AG09319 (cell line): ENCODE measurements around the gene NCSTN.

Experiments used
- DNase-seq: peaks from one replicate; pipeline ENCODE4 v3.0.0-alpha.2; 2010; ENCODE audit warnings: low read depth; ENCODE audit errors: extremely low read depth
- TF ChIP-seq, protein P1 (sequence below): IDR thresholded peaks from 2 replicates; pipeline ENCODE4 v1.5.1; 2011; ENCODE audit warnings: low read depth, mild to moderate bottlenecking, inconsistent platforms, low read length, moderate library complexity

Gene NCSTN

DNA sequence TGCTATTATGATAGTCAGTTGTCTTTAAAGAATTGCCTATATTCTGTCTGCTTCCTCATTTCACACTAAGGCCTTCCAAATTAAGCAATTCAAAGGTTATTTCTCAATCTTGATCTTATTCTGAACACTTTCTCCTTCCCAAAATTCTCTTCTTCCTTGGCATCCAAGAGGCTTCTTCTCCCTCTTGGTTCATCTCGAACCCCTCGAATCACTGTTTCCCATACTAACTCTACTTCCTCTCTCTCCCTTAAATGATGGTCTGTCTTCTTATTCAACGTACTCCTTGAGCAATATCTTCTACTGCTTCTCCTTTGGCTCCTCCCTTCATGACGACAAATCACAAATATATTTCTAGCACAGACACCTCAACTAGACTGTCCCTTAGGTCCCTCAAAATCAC is 4.6 kb upstream of the NCSTN start:
- TF ChIP-seq, protein P1, sequence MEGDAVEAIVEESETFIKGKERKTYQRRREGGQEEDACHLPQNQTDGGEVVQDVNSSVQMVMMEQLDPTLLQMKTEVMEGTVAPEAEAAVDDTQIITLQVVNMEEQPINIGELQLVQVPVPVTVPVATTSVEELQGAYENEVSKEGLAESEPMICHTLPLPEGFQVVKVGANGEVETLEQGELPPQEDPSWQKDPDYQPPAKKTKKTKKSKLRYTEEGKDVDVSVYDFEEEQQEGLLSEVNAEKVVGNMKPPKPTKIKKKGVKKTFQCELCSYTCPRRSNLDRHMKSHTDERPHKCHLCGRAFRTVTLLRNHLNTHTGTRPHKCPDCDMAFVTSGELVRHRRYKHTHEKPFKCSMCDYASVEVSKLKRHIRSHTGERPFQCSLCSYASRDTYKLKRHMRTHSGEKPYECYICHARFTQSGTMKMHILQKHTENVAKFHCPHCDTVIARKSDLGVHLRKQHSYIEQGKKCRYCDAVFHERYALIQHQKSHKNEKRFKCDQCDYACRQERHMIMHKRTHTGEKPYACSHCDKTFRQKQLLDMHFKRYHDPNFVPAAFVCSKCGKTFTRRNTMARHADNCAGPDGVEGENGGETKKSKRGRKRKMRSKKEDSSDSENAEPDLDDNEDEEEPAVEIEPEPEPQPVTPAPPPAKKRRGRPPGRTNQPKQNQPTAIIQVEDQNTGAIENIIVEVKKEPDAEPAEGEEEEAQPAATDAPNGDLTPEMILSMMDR = no peak
- DNase-seq = no peak

DNA sequence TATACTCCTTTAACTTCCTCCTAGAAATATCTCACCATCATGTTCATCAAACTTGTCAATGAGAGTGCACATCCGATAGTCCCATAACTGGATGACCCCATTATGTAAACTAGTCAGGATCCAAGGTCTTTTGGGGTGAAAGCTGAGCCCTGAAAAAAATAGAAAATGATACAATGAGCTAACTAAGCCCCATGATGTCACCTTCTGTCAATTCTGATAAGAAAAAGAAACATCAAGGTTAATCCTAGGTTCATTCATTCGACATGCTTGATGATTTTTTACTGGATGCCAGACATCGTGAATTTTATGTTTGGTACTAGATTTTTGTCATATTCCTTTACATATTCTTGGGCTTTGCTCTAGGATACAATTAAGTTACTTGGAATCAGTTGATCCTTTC is 3.0 kb upstream of the NCSTN start:
- no peak for DNase-seq
- TF ChIP-seq, protein P1 = no peak

DNA sequence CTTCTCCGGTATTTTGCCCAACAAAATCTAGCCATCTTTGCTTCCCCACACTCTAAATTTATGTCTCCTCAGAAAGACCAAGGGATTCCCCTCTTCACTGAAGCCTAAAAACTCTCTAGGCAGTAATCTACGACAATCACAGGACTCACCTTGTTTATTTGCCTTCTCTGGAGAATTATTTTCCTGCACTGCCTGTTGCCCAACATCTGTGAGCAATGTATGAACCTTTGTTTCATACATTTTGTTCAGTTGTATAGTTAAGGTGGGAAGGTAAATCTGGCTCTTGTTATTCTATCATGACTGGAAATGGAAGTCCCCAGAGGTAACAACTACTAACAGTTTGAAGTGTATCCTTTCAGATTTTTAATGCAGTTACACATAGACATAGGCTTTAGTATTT is 2.3 kb upstream of the NCSTN start:
- DNase-seq = no peak
- TF ChIP-seq, protein P1 = no peak

DNA sequence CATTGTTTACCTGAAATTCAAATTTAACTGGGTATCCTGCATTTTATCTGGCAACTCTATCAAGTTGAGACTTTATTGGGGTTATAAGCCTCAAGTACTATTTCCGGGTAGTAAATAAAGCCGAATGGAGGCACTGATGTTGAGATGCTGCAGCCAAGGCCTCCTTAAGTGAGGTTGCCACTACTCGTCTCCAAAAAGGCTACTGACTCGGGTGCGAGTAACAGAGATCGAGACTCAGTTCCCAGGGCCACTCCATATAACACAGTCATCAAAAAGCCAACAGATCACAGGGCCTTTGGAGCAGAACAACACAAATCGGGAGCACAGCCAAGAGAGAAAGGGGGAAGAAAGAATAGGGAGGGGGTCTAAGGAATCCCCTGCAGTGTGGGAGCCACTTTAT is 657 bp upstream of the NCSTN start:
- TF ChIP-seq, protein P1 = no peak
- no peak for DNase-seq

DNA sequence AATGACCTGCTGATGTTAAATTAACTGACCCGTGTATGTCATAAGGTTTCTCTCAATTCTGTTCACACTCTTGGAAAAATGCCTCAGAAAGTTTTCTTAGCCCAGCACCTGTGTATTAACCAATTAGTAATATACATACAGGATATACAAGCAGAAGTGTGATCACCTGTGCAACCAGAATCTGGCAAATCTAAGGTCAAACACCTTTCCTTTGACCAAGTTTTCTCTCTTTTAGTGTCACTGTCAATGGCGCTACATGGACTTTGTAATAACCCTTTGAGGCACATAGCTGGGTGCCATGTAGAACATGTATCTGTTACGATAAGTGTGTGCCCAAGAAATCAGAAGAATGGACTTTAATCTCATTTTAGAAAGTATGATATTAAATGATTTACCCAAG is 1.1 kb downstream of the NCSTN start:
- TF ChIP-seq, protein P1 = no peak
- DNase-seq = no peak

DNA sequence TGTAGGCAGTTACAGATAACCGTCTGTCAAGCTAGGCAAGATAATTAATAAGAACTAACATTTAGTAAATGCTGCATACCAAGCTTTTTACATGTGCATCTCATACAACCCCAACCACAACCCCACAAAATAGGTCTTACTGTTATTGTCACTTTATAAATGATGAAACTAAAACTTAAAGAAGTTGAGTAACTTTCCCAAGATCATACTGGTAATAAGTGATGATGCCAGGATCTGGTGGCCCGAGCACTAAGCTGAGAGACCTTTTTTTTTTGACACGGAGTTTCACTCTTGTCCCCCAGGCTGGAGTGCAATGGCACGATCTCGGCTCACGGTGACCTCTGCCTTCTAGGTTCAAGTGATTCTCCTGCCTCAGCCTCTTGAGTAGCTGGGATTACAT is 1.8 kb downstream of the NCSTN start:
- TF ChIP-seq, protein P1 = no peak
- DNase-seq = no peak

DNA sequence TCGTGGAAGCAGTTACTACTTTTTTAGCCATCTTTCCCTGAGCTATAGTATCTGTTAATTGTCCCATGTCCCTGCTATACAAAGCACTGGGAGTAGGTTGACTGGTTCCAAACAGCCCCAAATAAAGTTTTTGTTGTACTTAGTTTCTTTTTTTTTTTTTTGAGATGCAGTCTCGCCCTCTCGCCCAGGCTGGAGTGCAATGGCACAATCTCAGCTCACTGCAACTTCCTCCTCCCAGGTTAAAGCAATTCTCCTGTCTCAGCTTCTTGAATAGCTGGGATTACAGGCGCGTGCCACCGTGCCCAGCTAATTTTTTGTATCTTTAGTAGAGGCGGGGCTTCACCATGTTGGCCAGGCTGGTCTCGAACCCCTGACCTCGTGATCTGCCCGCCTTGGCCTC is 3.3 kb downstream of the NCSTN start:
- no peak for DNase-seq
- TF ChIP-seq, protein P1 = no peak

DNA sequence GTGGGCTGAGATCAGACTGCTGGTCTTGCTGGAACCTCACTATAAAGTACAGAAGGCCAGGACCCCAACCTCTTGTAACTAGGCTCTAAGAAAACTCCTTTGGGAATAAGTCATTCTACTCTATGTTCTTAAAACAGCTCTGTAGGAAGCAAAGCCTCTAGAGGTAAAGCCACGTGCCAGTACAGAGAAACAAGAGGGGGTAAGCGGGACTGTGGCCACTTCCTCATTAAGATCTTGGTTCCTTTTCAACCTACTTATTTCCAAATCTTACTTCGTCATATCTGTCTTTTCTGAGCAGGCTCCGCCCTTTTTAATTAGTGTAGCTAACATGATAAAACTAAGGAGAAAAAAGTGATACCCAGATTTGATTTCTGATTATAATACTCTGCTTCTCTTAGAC is 3.8 kb downstream of the NCSTN start:
- DNase-seq = no peak
- TF ChIP-seq, protein P1 = no peak
